HG03045 (cell line): ENCODE measurements around the gene CDSN.

Experiments used
- ATAC-seq: cut with Tn5 transposase; IDR thresholded peaks from one replicate; pipeline ENCODE4 v1.9.1; 2021; ENCODE audit warnings: mild to moderate bottlenecking, moderate library complexity; ENCODE audit not compliant: unreplicated experiment

CDSN gene

DNA sequence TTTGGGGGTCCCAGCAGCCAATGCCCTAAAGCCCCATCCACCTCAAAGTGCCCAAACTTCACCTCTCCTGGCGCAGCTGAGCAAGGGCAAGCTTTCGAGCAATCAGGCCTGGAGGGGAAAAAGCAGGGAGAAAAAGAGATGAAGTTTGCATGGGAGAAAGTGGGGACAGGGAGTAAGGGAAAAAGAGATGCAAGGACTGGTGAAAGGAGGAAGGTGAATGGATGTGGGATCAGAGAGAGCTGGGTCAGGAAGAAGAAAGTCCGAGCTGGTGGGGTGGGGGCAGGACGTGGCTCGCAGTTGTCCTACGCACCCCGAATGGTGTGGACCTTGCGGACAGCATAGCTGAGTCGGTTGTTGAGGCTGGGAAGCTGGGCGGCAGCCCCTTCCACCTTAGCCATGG lies 25.1 kb upstream of the CDSN start:
- ATAC-seq = no peak

DNA sequence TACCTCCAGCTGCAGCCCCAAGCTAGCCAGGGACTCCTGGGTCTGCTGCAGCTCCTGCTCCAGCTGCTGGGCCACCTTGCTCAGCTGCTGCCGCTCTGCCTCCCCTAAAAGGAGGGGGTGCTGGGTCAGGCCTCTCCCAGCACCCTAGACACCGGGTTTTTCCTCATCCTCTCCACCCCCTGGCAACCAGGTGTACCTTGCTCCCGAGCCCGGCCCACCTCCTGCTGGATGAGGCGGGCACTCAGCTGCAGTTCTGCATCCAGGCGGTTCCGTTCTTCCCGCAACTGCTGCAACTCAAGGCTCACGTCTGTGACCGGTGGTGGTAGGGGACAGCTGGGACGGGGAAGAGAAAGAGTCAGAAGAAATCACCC lies 24.7 kb upstream of the CDSN start:
- no peak for ATAC-seq

DNA sequence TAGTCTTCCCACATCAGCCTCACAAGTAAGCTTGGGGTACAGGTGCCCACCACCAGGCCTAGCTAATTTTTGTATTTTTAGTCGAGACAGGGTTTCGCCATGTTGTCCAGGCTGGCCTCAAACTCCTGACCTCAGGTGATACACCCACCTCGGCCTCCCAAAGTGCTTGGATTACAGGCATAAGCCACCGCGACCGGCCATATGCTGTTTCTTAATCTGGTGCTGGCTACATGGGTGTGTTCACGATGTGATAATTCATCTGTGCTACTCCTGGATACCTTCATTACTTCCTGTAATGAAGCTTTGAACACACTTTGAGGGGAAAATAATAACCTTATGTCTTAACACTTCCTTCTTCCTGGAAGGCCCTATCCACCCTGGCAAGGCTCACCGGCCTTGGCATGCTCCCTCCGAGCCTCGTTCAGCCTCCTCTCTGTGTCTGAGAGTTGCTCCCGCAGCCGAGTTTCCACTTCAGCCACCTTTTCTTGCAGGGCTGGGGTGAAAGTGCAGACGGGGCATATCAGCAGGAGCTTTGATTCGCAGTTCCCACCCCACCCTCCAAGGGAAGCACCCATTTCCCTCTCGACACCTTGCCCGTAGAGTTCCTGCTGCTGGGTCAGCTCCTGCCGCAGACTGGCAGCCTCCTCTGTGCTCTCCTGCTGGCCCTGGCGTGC lies 24.2 kb upstream of the CDSN start:
- ATAC-seq = no peak

DNA sequence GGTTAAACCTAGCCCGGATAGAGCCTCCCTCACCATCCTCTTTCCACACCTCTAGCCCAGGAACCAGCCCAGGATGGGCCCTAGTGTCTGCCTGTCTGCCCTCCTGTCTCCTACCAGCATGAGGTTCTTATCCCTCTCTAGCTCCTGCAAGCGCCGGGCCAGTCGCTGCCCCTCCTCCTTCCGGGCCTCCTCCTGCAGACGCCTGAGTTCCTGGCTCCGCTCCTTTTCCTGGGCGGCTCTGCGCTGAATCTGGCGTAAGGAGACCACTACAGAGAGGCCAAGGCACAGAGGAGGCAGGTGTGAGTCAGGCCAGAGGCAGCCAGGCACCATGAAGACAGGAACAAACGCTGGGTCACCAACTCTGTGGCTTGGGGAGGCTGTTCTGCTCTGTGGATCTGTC lies 22.9 kb upstream of the CDSN start:
- ATAC-seq = no peak

- no peak for ATAC-seq
These were observed 22.1 kb upstream of the CDSN start for GRCh38 chr6:31142361-31142761.

DNA sequence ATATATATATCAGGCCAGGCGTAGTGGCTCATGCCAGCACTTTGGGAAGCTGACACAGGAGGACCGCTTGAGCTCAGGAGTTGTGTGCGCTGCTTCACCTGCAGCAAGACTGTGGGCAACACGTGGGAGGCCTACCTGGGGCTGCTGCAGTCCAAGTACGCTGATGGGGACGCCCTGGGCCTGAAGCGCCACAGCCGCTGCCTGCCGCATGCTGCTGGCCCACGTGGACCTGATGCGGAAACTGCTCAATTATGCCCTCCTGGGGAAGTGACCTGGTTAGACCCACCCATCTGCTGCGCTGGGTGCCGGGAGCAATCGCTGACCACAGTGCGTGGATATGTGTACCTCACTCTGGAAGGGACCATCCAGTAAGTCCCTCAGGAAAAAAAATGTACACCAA lies 20.4 kb upstream of the CDSN start:
- no peak for ATAC-seq

- ATAC-seq = no peak
These were observed 19.4 kb upstream of the CDSN start for GRCh38 chr6:31139599-31139998.

GRCh38 chr6:31138982-31139381 lies 18.7 kb upstream of the CDSN start, which contains the start of gene PSORS1C2:
PSORS1C2 (minus strand) TSS chr6:31139066; CDS start chr6:31139026, 40 bp downstream.
- ATAC-seq = no peak

- no peak for ATAC-seq
These were observed 15.5 kb upstream of the CDSN start for GRCh38 chr6:31135710-31136109.

DNA sequence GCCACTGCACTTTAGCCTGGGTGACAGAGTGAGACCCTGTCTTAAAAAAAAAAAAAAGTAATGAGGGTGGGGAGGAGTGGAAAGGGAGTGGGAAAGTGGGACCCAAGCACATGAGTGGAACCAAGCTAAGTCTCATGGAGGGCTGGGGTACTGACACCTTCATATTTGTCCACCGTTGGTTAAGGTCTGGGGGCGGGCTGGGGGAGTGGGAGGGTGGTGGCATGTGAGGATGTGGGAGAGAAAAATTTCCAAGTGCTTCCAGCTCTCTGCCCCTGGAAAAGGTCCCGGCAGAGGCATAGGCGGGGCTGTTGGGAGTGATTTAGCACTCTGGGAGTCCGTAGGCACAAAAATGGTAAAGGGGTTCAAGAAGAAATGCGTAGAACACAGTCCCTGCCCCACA lies 12.6 kb upstream of the CDSN start:
- ATAC-seq = no peak

GRCh38 chr6:31131595-31131994 lies 11.3 kb upstream of the CDSN start:
- no peak for ATAC-seq

DNA sequence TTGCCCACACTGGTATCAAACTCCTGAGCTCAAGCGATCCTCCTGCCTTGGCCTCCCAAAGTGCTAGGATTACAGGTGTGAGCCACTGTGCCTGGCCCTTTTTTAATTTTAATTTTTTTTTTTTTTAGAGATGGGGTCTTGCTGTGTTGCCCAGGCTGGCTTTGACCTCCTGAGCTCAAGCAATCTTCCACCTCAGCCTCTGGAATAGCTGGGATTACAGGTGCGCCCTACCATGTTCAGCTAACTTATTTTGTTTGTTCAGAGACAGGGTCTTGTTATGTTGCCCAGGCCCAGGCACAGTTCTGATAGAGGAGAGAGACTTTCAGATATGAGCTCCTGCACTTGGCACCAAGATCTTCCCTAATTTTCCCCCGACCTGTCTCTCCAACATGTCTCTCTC lies 10.5 kb upstream of the CDSN start:
- no peak for ATAC-seq

DNA sequence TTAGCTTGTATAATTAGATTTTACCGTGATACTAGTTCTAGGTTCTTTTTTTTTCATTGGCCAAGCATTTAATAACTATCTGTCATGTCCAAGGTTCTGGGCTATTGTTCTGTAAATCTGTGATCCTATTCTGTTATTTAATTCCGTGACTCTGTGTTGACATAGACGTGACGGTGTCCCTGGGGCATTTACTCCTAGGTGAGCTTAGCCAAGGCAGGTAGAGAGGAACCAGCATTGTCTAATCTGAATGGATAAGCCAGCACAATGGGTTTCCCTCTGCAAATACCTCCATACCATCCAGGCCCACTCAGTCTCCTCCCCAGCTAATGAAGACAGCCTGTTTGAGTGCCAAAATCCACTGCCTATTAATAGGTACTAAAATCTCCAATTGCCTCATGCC lies 8.9 kb upstream of the CDSN start:
- ATAC-seq = no peak

DNA sequence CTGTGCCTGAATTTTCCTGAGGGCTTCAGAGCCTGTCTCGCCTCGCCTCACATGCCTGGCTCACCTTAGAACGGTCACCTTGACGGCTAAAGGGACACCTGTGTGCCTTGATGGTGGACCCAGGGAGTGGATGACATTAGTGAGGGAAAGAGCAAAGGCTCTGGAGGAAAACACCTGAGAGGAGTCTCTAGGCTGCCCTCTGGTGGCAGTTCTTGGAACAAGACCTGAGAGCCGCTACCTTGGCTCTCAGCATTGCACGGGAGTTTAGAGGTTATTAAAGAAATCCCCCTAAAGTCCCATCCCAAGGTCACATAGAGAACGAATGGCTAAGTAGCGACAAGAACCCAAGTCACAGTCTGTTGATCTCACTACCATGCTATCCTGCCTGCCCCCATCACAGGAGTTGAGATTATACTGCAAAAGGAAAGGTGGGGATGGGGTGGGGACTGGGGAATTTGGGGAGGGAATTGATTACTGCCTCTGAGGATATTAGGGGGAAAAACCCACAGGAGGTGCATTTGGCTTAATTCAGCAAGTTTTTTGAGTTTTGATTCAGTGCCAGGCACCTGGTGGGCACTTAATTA lies 7.9 kb upstream of the CDSN start:
- ATAC-seq = no peak

DNA sequence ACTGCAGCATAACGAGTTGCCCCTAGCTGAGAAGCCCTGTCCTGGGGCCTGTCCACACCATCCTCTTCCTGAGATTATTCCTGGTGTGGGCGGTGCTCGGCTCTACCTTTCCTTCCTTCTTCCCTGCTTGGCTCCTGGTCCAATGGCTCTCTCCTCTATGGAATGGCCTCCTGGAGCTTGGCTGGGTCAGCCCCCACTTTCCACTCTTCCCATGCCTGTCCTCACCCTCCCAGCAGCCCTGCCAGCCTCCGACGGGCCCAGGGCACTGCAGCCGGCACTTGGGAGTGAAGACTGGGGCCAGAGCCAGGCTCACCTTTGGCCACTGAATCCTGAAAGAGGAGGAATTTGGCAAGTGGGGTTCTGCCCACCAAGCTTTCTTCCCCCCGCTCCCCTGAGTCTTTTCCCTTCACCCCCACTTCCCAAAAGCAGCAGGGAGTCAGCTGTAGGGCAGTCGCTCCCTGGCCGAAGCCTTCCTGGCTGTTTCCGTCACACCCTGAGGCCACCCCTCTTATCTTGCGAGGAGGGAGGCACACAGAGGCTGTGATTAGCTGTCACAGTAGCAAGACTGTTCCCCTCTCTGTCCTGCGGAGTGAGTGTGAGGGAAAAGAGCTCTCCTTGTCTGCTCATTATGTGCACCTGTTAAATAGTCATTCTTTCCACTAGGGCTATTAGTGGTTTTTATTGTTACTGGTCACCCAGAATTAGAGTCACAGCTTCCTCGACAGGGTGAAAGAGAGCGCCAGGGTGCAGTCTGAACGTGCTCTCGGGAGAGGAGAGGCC lies 6.3 kb upstream of the CDSN start:
- no peak for ATAC-seq

DNA sequence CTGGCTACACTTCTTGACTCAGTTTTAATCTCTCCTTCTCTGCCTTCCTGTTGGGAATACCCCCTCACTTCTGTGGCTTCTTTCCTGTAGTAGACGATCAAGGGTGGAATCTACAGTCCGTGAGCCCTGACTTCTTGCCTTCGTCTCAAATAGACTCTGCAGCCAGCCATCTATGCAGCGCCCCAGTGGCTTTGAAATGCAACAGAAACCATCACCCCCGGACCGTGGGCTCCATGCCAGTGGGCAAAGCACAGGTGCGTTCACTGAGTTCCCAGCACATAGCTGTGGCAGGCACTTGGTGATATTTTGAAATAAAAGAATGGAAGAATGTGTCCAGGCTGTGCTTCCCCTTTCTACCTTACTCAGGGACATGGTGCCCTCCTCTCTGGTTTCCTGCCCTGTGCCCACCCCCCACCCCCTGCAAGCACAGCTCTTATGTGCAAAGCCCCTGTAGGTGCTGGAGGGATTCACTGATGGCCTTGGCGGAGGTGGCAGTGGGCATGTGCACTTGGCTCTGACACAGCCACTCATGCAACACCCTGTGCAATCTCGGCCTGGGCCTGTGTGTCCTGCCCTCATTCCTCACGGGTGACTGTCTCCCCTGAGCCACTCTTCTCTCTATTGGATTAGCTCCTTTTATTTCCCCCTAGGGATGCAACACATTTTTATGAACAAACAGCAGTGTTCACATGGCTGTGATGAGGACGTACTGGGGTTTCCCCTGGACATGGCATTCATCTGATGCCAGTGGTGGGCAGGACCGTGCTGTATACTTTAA lies 5.5 kb upstream of the CDSN start:
- no peak for ATAC-seq

GRCh38 chr6:31125162-31125561 lies 4.9 kb upstream of the CDSN start:
- no peak for ATAC-seq

- ATAC-seq = no peak
These were observed 2.8 kb upstream of the CDSN start for GRCh38 chr6:31122791-31123706.

DNA sequence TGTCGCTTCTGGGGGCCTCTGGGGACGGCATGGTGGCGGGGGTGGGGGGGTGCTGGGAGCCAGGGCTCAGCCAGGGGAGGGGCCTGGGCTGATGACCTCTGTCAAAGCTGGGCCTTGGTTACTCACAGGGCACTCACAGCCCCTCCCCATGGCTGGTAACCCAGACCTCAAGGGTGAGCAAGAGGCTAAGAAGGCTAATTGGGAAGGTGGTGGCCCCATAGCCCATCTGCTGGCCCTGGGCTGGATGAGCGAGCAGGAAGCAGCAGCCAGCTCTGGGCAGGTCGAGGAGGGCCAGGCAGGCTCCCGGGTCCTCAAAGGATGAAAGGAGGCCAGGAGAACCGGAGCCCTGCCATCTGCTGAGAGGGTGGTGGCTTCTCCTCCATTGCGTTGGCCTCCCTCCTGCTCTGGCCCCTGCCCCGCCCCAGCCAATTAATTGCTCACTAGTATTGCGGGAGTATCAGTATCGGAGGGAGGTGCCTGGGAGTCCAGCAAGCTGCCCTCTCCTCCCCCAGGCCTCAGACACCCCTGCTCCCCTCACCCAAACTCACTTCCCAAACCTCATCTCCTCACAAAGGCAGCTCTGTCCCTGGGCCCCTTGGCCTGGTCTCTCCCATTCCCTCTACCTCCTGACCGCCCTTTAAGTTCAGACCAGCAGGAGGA lies 1.0 kb upstream of the CDSN start:
- ATAC-seq = no peak

- ATAC-seq = no peak
These were observed 2.1 kb downstream of the CDSN start for GRCh38 chr6:31118178-31118577.
